ENCODE measurements around the gene ANKS1B. TPM values are rescaled to one million over a fixed set of nuclear protein-coding genes. Genes with fewer than 3 reads are reported as not detected.
"Not testable (repeated sequence)": the region's sequence is repeated elsewhere in the genome, so short reads cannot be mapped to it uniquely, and the experiment has no call there.

ANKS1B gene
- total RNA-seq, 2 donors from 2014 or later: 32.7 to 37.1 TPM

- intact Hi-C loops (cut with DNase I): no loop called here
- DNase-seq (ENCODE audit: low spot score): no peak
Measured at GRCh38 chr12:98861251-98861650, 1123.5 kb downstream of the ANKS1B start.

GRCh38 chr12:98856897-98857540 is 1127.7 kb downstream of the ANKS1B start:
- no peak for DNase-seq (ENCODE audit: low spot score)
- intact Hi-C loops (cut with DNase I): no loop called here

GRCh38 chr12:98852181-98852580 is 1132.6 kb downstream of the ANKS1B start:
- no peak for DNase-seq (ENCODE audit: low spot score)
- intact Hi-C loops (cut with DNase I): no loop called here

GRCh38 chr12:98847242-98847641 is 1137.5 kb downstream of the ANKS1B start:
- DNase-seq (ENCODE audit: low spot score): no peak
- intact Hi-C loops (cut with DNase I): no loop called here

- DNase-seq (ENCODE audit: low spot score): no peak
- intact Hi-C loops (cut with DNase I): no loop called here
Measured at GRCh38 chr12:98845957-98846356, 1138.8 kb downstream of the ANKS1B start.

DNA sequence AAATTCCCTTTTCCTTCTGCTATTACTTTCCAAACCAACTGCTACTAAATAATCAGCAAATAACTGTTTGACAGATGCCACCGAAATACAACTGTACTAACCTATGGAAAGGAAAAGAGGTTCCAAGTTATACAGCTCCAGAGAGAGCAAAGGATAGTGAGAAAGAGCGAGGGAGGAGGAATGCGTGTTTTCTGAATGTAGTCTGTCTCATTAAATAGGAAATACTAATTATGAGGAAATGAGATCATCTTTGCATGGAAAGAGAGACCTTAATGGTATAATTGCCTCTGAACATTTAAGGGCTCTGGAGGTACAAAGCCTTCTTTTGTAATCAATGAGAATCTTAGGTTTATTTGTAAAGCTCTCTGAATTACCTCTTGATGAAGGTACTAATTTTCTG is 1144.4 kb downstream of the ANKS1B start:
- DNase-seq (ENCODE audit: low spot score): no peak
- intact Hi-C loops (cut with DNase I): no loop called here

DNA sequence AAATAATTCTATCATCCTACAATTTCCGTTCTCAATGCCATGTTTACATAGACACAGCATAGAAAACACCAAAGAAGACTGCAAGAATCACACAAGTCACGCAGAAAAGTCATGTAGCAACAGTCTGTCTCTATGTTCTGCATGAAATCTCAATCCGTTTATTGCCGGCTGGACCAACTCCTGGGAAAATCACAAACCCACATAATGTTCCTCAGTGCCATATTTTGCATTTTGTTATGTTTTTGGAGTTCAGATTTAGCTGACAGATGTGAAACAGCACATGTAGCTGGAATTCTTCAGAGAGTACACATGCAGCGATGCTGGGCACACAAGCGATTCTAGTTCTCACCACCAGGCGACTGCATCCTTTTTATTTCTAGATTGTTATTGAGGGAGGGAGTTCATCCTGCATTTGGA is 1146.5 kb downstream of the ANKS1B start:
- no peak for DNase-seq (ENCODE audit: low spot score)
- intact Hi-C loops (cut with DNase I): no loop called here

DNA sequence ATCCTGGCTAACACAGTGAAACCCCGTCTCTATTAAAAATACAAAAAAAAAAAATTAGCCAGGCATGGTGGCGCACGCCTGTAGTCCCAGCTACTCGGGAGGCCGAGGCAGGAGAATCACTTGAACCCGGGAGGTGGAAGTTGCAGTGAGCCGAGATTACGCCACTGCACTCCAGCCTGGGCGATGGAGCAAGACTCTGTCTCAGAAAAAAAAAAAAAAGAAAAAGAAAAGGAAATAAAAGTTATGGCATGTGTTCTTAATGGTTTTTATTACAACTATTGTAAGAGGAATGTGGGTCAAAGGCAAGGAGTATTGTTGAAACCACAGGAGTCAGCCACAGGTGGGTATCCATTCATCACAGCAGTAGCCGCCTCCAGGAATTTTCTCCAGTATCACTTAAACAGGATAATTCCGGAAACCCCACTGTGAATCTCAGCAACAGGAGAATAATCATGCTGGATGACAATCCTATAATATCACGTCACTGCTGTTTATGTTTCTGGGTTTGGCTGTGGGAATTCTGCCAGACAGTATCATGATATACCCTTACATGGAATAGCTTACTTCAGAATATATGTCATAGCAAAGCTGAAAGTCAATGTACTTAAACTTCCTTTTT is 1147.5 kb downstream of the ANKS1B start:
- DNase-seq (ENCODE audit: low spot score); intact Hi-C loops (cut with DNase I): not testable (repeated sequence)

DNA sequence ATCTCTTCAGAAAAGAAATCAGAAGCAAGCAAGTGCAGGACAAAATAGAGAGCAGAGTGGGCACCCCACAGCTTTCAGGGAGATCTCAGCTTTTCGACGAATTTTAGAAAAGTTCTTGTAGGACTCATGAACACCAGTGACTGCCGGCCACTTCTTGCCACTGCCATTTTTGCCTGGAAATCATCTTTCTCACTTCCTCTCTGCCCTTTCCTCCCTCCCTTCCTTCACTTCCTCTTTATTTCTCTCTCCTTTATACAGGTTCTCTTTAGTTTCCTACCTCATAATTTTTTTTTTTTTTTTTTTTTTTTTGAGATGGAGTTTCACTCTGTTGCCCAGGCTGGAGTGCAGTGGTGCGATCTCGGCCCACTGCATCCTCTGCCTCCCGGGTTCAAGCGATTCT is 1154.1 kb downstream of the ANKS1B start:
- intact Hi-C loops (cut with DNase I): no loop called here
- no peak for DNase-seq (ENCODE audit: low spot score)

DNA sequence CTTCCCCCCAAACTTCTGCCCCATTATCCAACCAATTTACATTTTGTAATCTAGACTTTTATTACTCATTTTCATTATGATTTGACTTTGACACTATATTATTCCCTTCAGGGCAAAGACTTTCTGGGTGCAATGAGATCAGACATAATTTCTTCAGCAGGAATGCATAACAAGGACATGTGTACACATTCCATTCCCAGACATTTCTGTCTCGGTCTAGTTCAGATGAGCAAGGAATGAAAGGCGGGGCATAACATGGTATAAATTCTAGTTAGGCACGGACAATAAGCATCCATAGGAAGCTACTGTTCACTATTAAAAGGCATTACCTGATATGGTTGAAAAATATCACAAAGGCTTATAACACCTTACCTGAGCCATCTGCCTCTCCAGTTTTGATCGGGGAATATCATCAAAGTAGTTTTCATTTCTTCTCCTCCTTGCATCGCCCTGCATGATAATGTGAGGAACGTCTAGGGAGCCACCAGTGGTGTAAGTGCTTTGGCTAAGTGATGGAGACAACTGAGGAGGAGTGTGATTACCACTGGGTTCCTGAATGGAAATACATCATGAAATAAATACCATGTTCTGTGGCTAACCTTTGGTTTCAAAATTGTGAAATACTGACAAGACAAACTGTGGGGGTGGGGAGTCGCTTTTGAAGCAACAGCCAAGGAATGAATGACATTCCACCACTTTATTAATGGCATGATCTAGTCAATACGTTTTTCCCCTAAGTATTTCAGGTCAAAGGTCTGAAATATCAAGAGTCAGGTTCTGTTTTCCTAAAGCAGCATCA is 1155.7 kb downstream of the ANKS1B start:
- intact Hi-C loops (cut with DNase I): loop anchor here in 1 of 2 donors (5.0 kb wide), 1 partner anchor 447 kb away; no protein-coding TSS in a partner anchor
- no peak for DNase-seq (ENCODE audit: low spot score)

GRCh38 chr12:98823012-98823411 is 1161.7 kb downstream of the ANKS1B start:
- no peak for DNase-seq (ENCODE audit: low spot score)
- intact Hi-C loops (cut with DNase I): no loop called here

DNA sequence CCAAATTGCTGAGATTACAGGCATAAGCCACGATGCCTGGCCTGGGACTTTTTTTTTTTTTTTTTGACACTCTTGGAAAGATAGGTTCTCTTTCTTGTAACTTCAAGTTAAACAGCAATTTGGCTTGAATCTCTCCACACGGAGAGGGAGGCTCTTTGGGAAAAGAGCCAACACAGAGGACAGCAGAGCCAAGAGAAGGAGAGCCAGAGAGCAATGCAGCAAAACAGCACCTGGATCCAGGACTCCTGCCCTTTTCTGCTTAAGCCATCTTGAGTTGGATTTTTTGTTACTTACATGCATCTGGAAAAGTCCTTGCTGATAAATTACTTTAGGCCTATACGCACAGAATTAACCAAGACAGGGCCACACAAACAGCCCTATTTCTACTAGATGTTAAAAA is 1162.9 kb downstream of the ANKS1B start:
- no peak for DNase-seq (ENCODE audit: low spot score)
- intact Hi-C loops (cut with DNase I): no loop called here

DNA sequence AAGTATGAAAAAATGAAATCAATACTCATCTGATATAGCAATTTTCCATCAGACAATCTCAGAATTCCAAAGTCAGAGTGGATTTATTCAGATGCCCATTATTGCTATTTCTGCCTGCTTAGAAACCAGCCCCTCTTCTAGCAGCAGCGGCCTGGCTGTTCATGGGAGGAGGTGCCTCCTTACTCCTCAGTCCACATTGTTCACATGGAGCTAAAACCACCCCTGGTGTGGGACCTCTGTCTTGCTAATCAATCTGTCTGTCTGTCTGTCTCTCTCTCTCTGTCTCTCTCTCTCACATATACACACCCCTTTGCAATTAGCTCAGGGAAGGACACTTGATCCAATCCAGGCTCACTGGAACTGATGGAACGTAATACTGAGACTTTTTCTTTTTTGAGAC is 1163.5 kb downstream of the ANKS1B start:
- DNase-seq (ENCODE audit: low spot score): no peak
- intact Hi-C loops (cut with DNase I): no loop called here

GRCh38 chr12:98819821-98820404 is 1164.8 kb downstream of the ANKS1B start:
- intact Hi-C loops (cut with DNase I): no loop called here
- DNase-seq (ENCODE audit: low spot score): no peak

GRCh38 chr12:98819071-98819470 is 1165.7 kb downstream of the ANKS1B start:
- intact Hi-C loops (cut with DNase I): no loop called here

GRCh38 chr12:98818239-98818638 is 1166.5 kb downstream of the ANKS1B start:
- DNase-seq (ENCODE audit: low spot score): no peak
- intact Hi-C loops (cut with DNase I): no loop called here

More at GRCh38 chr12:98819071-98819470, 1165.7 kb downstream of the ANKS1B start:
- no peak for DNase-seq (ENCODE audit: low spot score)

GRCh38 chr12:98817742-98818141 is 1167.0 kb downstream of the ANKS1B start:
- no peak for DNase-seq (ENCODE audit: low spot score)
- intact Hi-C loops (cut with DNase I): no loop called here

- DNase-seq (ENCODE audit: low spot score): no peak
Measured at GRCh38 chr12:98816720-98817119, 1168.0 kb downstream of the ANKS1B start.

GRCh38 chr12:98814254-98814653 is 1170.5 kb downstream of the ANKS1B start:
- DNase-seq (ENCODE audit: low spot score): no peak
- intact Hi-C loops (cut with DNase I): no loop called here

More at GRCh38 chr12:98816720-98817119, 1168.0 kb downstream of the ANKS1B start:
- intact Hi-C loops (cut with DNase I): no loop called here

DNA sequence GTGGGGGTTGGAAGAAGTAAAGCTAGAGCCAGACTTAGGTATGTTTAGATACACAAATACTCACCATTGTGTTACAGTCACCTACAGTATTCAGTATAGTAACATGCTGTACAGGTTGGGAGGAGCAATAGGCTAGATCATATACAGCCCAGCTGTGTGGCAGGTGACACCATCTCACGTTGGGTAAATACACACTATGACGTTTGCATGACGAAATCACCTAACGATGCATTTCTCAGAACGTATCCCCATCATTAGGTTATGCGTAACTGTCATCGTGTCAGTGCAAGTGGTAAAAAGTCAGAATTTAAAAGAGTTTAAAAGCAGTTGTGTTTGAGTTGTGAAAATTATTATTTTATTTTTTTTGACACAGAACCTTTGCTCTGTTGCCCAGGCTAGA is 1172.5 kb downstream of the ANKS1B start:
- intact Hi-C loops (cut with DNase I): no loop called here
- DNase-seq (ENCODE audit: low spot score): no peak

All from posterior vena cava (tissue), 2 donors.